HFFc6 (cell line): ENCODE measurements around the gene REXO4. TPM values are rescaled to one million over a fixed set of nuclear protein-coding genes. Genes with fewer than 3 reads are reported as not detected.
A peak's percentile ranks its signal among the peaks of the same experiment; 100 is the strongest.

Experiments used
- DNase-seq: peaks from one replicate; pipeline ENCODE4 v3.0.0-alpha.2; 2018
- H3K27ac Mint-ChIP-seq: 2 replicates; pipeline ENCODE4 v1.8.0; 2020; ENCODE audit warnings: mild to moderate bottlenecking, mixed read lengths
- H3K27me3 Mint-ChIP-seq: 2 replicates; pipeline ENCODE4 v1.8.0; 2021; ENCODE audit warnings: mild to moderate bottlenecking, moderate library complexity, mixed read lengths; ENCODE audit not compliant: insufficient read depth
- H3K36me3 Mint-ChIP-seq: 2 replicates; pipeline ENCODE4 v1.8.0; 2021; ENCODE audit warnings: low read depth, mixed read lengths
- H3K4me1 Mint-ChIP-seq: 2 replicates; pipeline ENCODE4 v1.8.0; 2020; ENCODE audit warnings: low read depth, mixed read lengths
- H3K4me3 Mint-ChIP-seq: 2 replicates; pipeline ENCODE4 v1.8.0; 2020; ENCODE audit warnings: mild to moderate bottlenecking, moderate library complexity, mixed read lengths
- H3K9me3 Mint-ChIP-seq: 2 replicates; pipeline ENCODE4 v1.8.0; 2020; ENCODE audit warnings: mild to moderate bottlenecking, mixed read lengths
- CTCF ChIP-seq: fragments of 200-600 bp; sonication (generic); IDR thresholded peaks from 2 replicates; pipeline ENCODE4 v1.5.0; 2021; ENCODE audit warnings: antibody characterized with exemption, mild to moderate bottlenecking
- total RNA-seq, 6 experiments: library from RNA; stranded (reverse); fragmentation: NEBNext Ultra II Directional; extraction: Animal tissue kit (Norgen Biotek cat#: 25700); gene quantifications; 2 replicates in 1 of 6; 3 replicates in 5 of 6; pipeline ENCODE4 v1.2.3, GENCODE V29; 2021

The REXO4 gene
- total RNA-seq, 6 experiments from 2014 or later, result 20.4 to 26.3 (median 23.5) TPM

- H3K36me3 Mint-ChIP-seq, result peaks cover 28% of the 10 kb centered on the region
- no peak for DNase-seq
- no peak overlapping the region for H3K4me3 Mint-ChIP-seq
- H3K9me3 Mint-ChIP-seq, result no peaks in the 10 kb centered on the region
- peaks cover under 1% of the 10 kb centered on the region for H3K27me3 Mint-ChIP-seq
- no peak for TF ChIP-seq CTCF
- peaks cover 22% of the 10 kb centered on the region for H3K4me1 Mint-ChIP-seq
- H3K27ac Mint-ChIP-seq, result no peak overlapping the region; the same call in 1 of the 2 replicates
These were observed 13.3 kb downstream of the REXO4 start for GRCh38 chr9:133404454-133405002.

- Mint-ChIP-seq H3K4me1 (peaks cover 22% of the 10 kb centered on the region), H3K36me3 (peaks cover 28% of the 10 kb centered on the region), H3K9me3 (no peaks in the 10 kb centered on the region), H3K27ac (no peak overlapping the region; the same call in 1 of the 2 replicates), H3K4me3 (no peak overlapping the region), H3K27me3 (peaks cover 6% of the 10 kb centered on the region)
- TF ChIP-seq CTCF, result peak; percentile 77
- no peak for DNase-seq
These were observed 13.9 kb downstream of the REXO4 start for GRCh38 chr9:133403766-133404453.

GRCh38 chr9:133402689-133403088, 15.1 kb downstream of the REXO4 start:
- DNase-seq, result no peak
- H3K36me3 Mint-ChIP-seq, result peaks cover 25% of the 10 kb centered on the region
- no peak for TF ChIP-seq CTCF
- peaks cover 9% of the 10 kb centered on the region for H3K27me3 Mint-ChIP-seq
- peaks cover 22% of the 10 kb centered on the region for H3K4me1 Mint-ChIP-seq
- no peaks in the 10 kb centered on the region for H3K9me3 Mint-ChIP-seq
- H3K4me3 Mint-ChIP-seq, result no peak overlapping the region
- H3K27ac Mint-ChIP-seq, result no peak overlapping the region

- no peak for DNase-seq
- Mint-ChIP-seq H3K4me3 (no peak overlapping the region), H3K27me3 (peaks cover 19% of the 10 kb centered on the region), H3K36me3 (peaks cover 15% of the 10 kb centered on the region), H3K4me1 (peaks cover 16% of the 10 kb centered on the region), H3K9me3 (no peaks in the 10 kb centered on the region), H3K27ac (no peak overlapping the region)
- TF ChIP-seq CTCF, result no peak
These were observed 16.2 kb downstream of the REXO4 start for GRCh38 chr9:133401588-133401987.

- peaks cover 3% of the 10 kb centered on the region for H3K4me1 Mint-ChIP-seq
- H3K9me3 Mint-ChIP-seq, result no peaks in the 10 kb centered on the region
- peaks cover 24% of the 10 kb centered on the region for H3K27me3 Mint-ChIP-seq
- H3K4me3 Mint-ChIP-seq, result no peak overlapping the region; the same call in 1 of the 2 replicates
- H3K36me3 Mint-ChIP-seq, result peaks cover 2% of the 10 kb centered on the region; the same call in 1 of the 2 replicates
- H3K27ac Mint-ChIP-seq, result no peak overlapping the region
- TF ChIP-seq CTCF, result no peak
- DNase-seq, result no peak
These were observed 17.5 kb downstream of the REXO4 start for GRCh38 chr9:133400292-133400691.
